ENCODE measurements around the gene EXOC4. TPM values are rescaled to one million over a fixed set of nuclear protein-coding genes. Genes with fewer than 3 reads are reported as not detected.
"Not testable (repeated sequence)": the region's sequence is repeated elsewhere in the genome, so short reads cannot be mapped to it uniquely, and the experiment has no call there.

The EXOC4 gene
- total RNA-seq, 1 donor from 2014 or later: 99.2 TPM

- Histone ChIP-seq H3K4me3 (no peak overlapping the region), H3K27ac (no peak overlapping the region), H3K4me1 (peaks cover 10% of the 10 kb centered on the region), H3K36me3 (no peaks in the 10 kb centered on the region), H3K9me3 (no peaks in the 10 kb centered on the region), H3K27me3 (no peaks in the 10 kb centered on the region)
- no peak for DNase-seq (ENCODE audit: extremely low spot score in 2 of 2)
- intact Hi-C loops (cut with DNase I): no loop called here
- TF ChIP-seq CTCF (IDR thresholded peaks at IDR 0.05) (no peak), POLR2AphosphoS5 (IDR thresholded peaks at IDR 0.05; ENCODE audit: insufficient read depth in 1 of 2, low read depth in 1 of 2) (no peak), POLR2A (IDR thresholded peaks at IDR 0.05) (no peak)
These were observed 388.6 kb downstream of the EXOC4 start for GRCh38 chr7:133641436-133641835.

- intact Hi-C loops (cut with DNase I): no loop called here
- no peak for TF ChIP-seq CTCF (IDR thresholded peaks at IDR 0.05)
- TF ChIP-seq POLR2AphosphoS5 (IDR thresholded peaks at IDR 0.05; ENCODE audit: insufficient read depth in 1 of 2, low read depth in 1 of 2): no peak
- no peak for TF ChIP-seq POLR2A (IDR thresholded peaks at IDR 0.05)
- Histone ChIP-seq H3K4me1 (peaks cover 11% of the 10 kb centered on the region), H3K27me3 (no peaks in the 10 kb centered on the region), H3K36me3 (no peaks in the 10 kb centered on the region), H3K4me3 (no peak overlapping the region), H3K27ac (no peak overlapping the region), H3K9me3 (no peaks in the 10 kb centered on the region)
- no peak for DNase-seq (ENCODE audit: extremely low spot score in 2 of 2)
These were observed 390.0 kb downstream of the EXOC4 start for GRCh38 chr7:133642907-133643306.

GRCh38 chr7:133643652-133644051 lies 390.8 kb downstream of the EXOC4 start:
- DNase-seq (ENCODE audit: extremely low spot score in 2 of 2); H3K4me3 ChIP-seq; intact Hi-C loops (cut with DNase I): not testable (repeated sequence)

GRCh38 chr7:133645884-133646391 lies 393.1 kb downstream of the EXOC4 start:
- H3K9me3 ChIP-seq: no peaks in the 10 kb centered on the region
- no peak overlapping the region for H3K27ac ChIP-seq
- intact Hi-C loops (cut with DNase I): no loop called here
- DNase-seq (ENCODE audit: extremely low spot score in 2 of 2): no peak
- no peaks in the 10 kb centered on the region for H3K27me3 ChIP-seq
- H3K36me3 ChIP-seq: no peaks in the 10 kb centered on the region
- peaks cover 11% of the 10 kb centered on the region for H3K4me1 ChIP-seq
- H3K4me3 ChIP-seq: no peak overlapping the region
- TF ChIP-seq CTCF (IDR thresholded peaks at IDR 0.05) (no peak), POLR2AphosphoS5 (IDR thresholded peaks at IDR 0.05; ENCODE audit: insufficient read depth in 1 of 2, low read depth in 1 of 2) (no peak), POLR2A (IDR thresholded peaks at IDR 0.05) (no peak)

More at GRCh38 chr7:133643652-133644051, 390.8 kb downstream of the EXOC4 start:
- H3K36me3 ChIP-seq, H3K27ac ChIP-seq, H3K9me3 ChIP-seq, H3K27me3 ChIP-seq: not testable (repeated sequence)
- H3K4me1 ChIP-seq: peaks cover 11% of the 10 kb centered on the region

GRCh38 chr7:133646472-133647315 lies 393.8 kb downstream of the EXOC4 start:
- no peak for TF ChIP-seq CTCF (IDR thresholded peaks at IDR 0.05)
- TF ChIP-seq POLR2A (IDR thresholded peaks at IDR 0.05): no peak
- Histone ChIP-seq H3K4me1 (peaks cover 11% of the 10 kb centered on the region), H3K27ac (no peak overlapping the region), H3K9me3 (no peaks in the 10 kb centered on the region), H3K4me3 (no peak overlapping the region), H3K36me3 (no peaks in the 10 kb centered on the region), H3K27me3 (no peaks in the 10 kb centered on the region)
- DNase-seq (ENCODE audit: extremely low spot score in 2 of 2): no peak
- intact Hi-C loops (cut with DNase I): no loop called here

Data from vagina (tissue), 2 donors.